PFSK-1 (cell line): ENCODE measurements around the gene APBA2.

Experiments
- FOXP2 ChIP-seq: optimal IDR thresholded peaks from 2 replicates; pipeline ENCODE3; 2011; ENCODE audit warnings: borderline replicate concordance, control low read depth, inconsistent platforms; ENCODE audit not compliant: insufficient read depth; ENCODE audit errors: extremely low read length, extremely low read depth
- POLR2AphosphoS5 ChIP-seq: IDR thresholded peaks from 2 replicates; pipeline ENCODE4 v1.6.1; 2012; ENCODE audit warnings: low read depth, mild to moderate bottlenecking, control low read depth, low read length, moderate library complexity
- REST ChIP-seq, 2 experiments: IDR thresholded peaks; 2 replicates each; pipeline versions ENCODE4 v1.6.1 to v1.8.0; 2011 to 2012; ENCODE audit warnings: low read depth in 2 of 2, low read length in 2 of 2, control low read depth in 1 of 2, inconsistent platforms in 1 of 2, mild to moderate bottlenecking in 1 of 2, moderate library complexity in 1 of 2; ENCODE audit not compliant: insufficient read depth in 1 of 2
- SIN3A ChIP-seq: IDR thresholded peaks from 2 replicates; pipeline ENCODE4 v1.6.1; 2012; ENCODE audit warnings: mild to moderate bottlenecking, low read length, moderate library complexity, borderline replicate concordance; ENCODE audit not compliant: insufficient read depth
- TAF1 ChIP-seq: IDR thresholded peaks from 2 replicates; pipeline ENCODE4 v1.6.1; 2012; ENCODE audit warnings: low read length, control low read depth, borderline replicate concordance; ENCODE audit not compliant: insufficient read depth

- TF ChIP-seq POLR2AphosphoS5 (no peak), REST (IDR thresholded peaks at IDR 0.05; ENCODE audit: insufficient read depth in 1 of 2, low read depth in 2 of 2, low read length in 2 of 2) (no peak), TAF1 (no peak), FOXP2 (no peak), SIN3A (no peak)
Measured at GRCh38 chr15:29121907-29122306, 236.1 kb downstream of the APBA2 start.
